WTC11 (cell line): ENCODE data around the gene ATG7. TPM values are rescaled to one million over a fixed set of nuclear protein-coding genes. Genes with fewer than 3 reads are reported as not detected.

Experiments
- ATAC-seq: fragments of 200-7000 bp; cut with Tn5 transposase; 2 replicates; pipeline ENCODE4 v1.10.0; 2021; ENCODE audit warnings: mild to moderate bottlenecking, moderate library complexity
- CTCF ChIA-PET: fragments of 300-600 bp; sonication (Branson Sonifier 250); formaldehyde crosslinking; loops from one replicate; lab custom pipeline; 2021; ENCODE audit warnings: antibody characterized with exemption; lab: Charles Lee
- POLR2A ChIA-PET: fragments of 350-600 bp; sonication (Branson Sonifier 250); formaldehyde crosslinking; loops from one replicate; lab custom pipeline; 2021; ENCODE audit warnings: antibody characterized with exemption; lab: Charles Lee
- DNase-seq: peaks from one replicate; pipeline ENCODE4 v3.0.0; 2021; ENCODE audit warnings: low spot score
- H3K27ac Mint-ChIP-seq: 2 replicates; pipeline ENCODE4 v1.8.0; 2021; ENCODE audit warnings: mixed read lengths
- H3K27me3 Mint-ChIP-seq: 2 replicates; pipeline ENCODE4 v1.8.0; 2021; ENCODE audit warnings: low read depth, mild to moderate bottlenecking, moderate library complexity, mixed read lengths
- H3K36me3 Mint-ChIP-seq: 2 replicates; pipeline ENCODE4 v1.8.0; 2021; ENCODE audit warnings: mixed read lengths
- H3K4me1 Mint-ChIP-seq: 2 replicates; pipeline ENCODE4 v1.8.0; 2022; ENCODE audit warnings: mixed read lengths
- H3K4me3 Mint-ChIP-seq: 2 replicates; pipeline ENCODE4 v1.8.0; 2021; ENCODE audit warnings: mild to moderate bottlenecking, moderate library complexity, mixed read lengths
- H3K9me3 Mint-ChIP-seq: 2 replicates; pipeline ENCODE4 v1.8.0; 2021; ENCODE audit warnings: mixed read lengths
- CREB1 ChIP-seq: sonication (generic); formaldehyde crosslinking; IDR thresholded peaks from 2 replicates; pipeline ENCODE4 v1.8.0; 2023; ENCODE audit warnings: mild to moderate bottlenecking, missing genetic modification reagents
- IRF2 ChIP-seq: sonication (generic); formaldehyde crosslinking; IDR thresholded peaks from 2 replicates; pipeline ENCODE4 v1.8.0; 2022; ENCODE audit warnings: low read depth, missing genetic modification reagents, borderline replicate concordance
- MYBL2 ChIP-seq: sonication (generic); formaldehyde crosslinking; IDR thresholded peaks from 2 replicates; pipeline ENCODE4 v1.8.1; 2023; ENCODE audit warnings: mild to moderate bottlenecking, moderate library complexity, missing genetic modification reagents
- NR1H2 ChIP-seq: sonication (generic); formaldehyde crosslinking; IDR thresholded peaks from 2 replicates; pipeline ENCODE4 v1.9.0; 2021; ENCODE audit warnings: mild to moderate bottlenecking, moderate library complexity, missing genetic modification reagents
- NR2C2 ChIP-seq: sonication (generic); formaldehyde crosslinking; IDR thresholded peaks from 2 replicates; pipeline ENCODE4 v1.8.0; 2022; ENCODE audit warnings: mild to moderate bottlenecking, missing genetic modification reagents
- RORB ChIP-seq: fragments of 250-450 bp; sonication (Bioruptor Pico); IDR thresholded peaks from 2 replicates; pipeline ENCODE4 v1.9.0; 2021; ENCODE audit warnings: mild to moderate bottlenecking
- SOX15 ChIP-seq: fragments of 250-450 bp; sonication (Bioruptor Pico); IDR thresholded peaks from 2 replicates; pipeline ENCODE4 v1.9.0; 2021; ENCODE audit warnings: mild to moderate bottlenecking
- ZNF263 ChIP-seq: sonication (generic); formaldehyde crosslinking; IDR thresholded peaks from 2 replicates; pipeline ENCODE4 v1.8.1; 2022; ENCODE audit warnings: low read depth, mild to moderate bottlenecking, moderate library complexity, missing genetic modification reagents
- total RNA-seq: library from RNA; stranded (reverse); gene quantifications from 3 replicates; pipeline ENCODE4 v1.2.3, GENCODE V29; 2021
- TF ChIP-seq, protein P1 (sequence below): fragments of 250-450 bp; sonication (Bioruptor Pico); IDR thresholded peaks from 2 replicates; pipeline ENCODE4 v2.1.2; 2022; ENCODE audit warnings: mild to moderate bottlenecking, moderate library complexity
- TF ChIP-seq, protein P2 (sequence below): sonication (generic); formaldehyde crosslinking; conservative IDR thresholded peaks from 2 replicates; pipeline ENCODE4 v1.8.1; 2023; ENCODE audit warnings: mild to moderate bottlenecking, low read depth, missing genetic modification reagents, moderate library complexity
- TF ChIP-seq, protein P3 (sequence below): sonication (generic); formaldehyde crosslinking; IDR thresholded peaks from 2 replicates; pipeline ENCODE4 v1.8.1; 2023; ENCODE audit warnings: mild to moderate bottlenecking, missing genetic modification reagents, moderate library complexity
- TF ChIP-seq, protein P4 (sequence below): sonication (generic); formaldehyde crosslinking; IDR thresholded peaks from 2 replicates; pipeline ENCODE4 v1.8.1; 2022; ENCODE audit warnings: low read depth, missing genetic modification reagents, borderline replicate concordance
- TF ChIP-seq, protein P5 (sequence below): sonication (generic); formaldehyde crosslinking; IDR thresholded peaks from 2 replicates; pipeline ENCODE4 v1.8.0; 2022; ENCODE audit warnings: mild to moderate bottlenecking, missing genetic modification reagents
- TF ChIP-seq, protein P6 (sequence below): fragments of 250-450 bp; sonication (Bioruptor Pico); IDR thresholded peaks from 2 replicates; pipeline ENCODE4 v1.9.0; 2021; ENCODE audit warnings: mild to moderate bottlenecking
- TF ChIP-seq, protein P7 (sequence below): sonication (generic); formaldehyde crosslinking; IDR thresholded peaks from 2 replicates; pipeline ENCODE4 v1.8.1; 2022; ENCODE audit warnings: low read depth, mild to moderate bottlenecking, moderate library complexity, missing genetic modification reagents, borderline replicate concordance

ATG7 gene
- total RNA-seq, 1 experiment from 2014 or later = 17.5 TPM

DNA sequence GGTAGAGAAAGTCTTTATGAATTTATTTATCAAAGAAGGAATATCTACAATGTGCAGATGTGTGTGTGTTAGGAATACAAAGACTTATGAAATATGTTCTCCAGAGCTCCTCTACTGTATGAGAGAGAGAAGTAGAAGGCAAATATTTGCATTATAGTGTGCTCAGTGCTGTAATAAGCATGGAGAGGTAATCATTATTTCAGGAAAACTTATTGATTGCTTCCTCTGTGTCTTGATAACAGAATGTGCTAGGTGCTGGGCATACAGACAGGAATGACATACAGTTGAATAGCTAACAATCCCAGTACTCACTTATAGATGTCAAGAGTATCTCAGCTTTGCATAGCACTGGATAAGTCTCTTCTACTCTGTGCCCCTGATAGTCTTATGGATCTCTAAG is 30.2 kb downstream of the ATG7 start (continued):
- TF ChIP-seq, protein P1, sequence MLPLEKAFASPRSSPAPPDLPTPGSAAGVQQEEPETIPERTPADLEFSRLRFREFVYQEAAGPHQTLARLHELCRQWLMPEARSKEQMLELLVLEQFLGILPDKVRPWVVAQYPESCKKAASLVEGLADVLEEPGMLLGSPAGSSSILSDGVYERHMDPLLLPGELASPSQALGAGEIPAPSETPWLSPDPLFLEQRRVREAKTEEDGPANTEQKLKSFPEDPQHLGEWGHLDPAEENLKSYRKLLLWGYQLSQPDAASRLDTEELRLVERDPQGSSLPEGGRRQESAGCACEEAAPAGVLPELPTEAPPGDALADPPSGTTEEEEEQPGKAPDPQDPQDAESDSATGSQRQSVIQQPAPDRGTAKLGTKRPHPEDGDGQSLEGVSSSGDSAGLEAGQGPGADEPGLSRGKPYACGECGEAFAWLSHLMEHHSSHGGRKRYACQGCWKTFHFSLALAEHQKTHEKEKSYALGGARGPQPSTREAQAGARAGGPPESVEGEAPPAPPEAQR (CRISPR knock-in tag) = no peak
- no peak for TF ChIP-seq MYBL2 (CRISPR knock-in tag)
- no peak for TF ChIP-seq ZNF263 (CRISPR knock-in tag)
- TF ChIP-seq, protein P2, sequence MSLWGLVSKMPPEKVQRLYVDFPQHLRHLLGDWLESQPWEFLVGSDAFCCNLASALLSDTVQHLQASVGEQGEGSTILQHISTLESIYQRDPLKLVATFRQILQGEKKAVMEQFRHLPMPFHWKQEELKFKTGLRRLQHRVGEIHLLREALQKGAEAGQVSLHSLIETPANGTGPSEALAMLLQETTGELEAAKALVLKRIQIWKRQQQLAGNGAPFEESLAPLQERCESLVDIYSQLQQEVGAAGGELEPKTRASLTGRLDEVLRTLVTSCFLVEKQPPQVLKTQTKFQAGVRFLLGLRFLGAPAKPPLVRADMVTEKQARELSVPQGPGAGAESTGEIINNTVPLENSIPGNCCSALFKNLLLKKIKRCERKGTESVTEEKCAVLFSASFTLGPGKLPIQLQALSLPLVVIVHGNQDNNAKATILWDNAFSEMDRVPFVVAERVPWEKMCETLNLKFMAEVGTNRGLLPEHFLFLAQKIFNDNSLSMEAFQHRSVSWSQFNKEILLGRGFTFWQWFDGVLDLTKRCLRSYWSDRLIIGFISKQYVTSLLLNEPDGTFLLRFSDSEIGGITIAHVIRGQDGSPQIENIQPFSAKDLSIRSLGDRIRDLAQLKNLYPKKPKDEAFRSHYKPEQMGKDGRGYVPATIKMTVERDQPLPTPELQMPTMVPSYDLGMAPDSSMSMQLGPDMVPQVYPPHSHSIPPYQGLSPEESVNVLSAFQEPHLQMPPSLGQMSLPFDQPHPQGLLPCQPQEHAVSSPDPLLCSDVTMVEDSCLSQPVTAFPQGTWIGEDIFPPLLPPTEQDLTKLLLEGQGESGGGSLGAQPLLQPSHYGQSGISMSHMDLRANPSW (CRISPR knock-in tag) = no peak
- TF ChIP-seq NR2C2 (CRISPR knock-in tag) = no peak
- TF ChIP-seq, protein P3, sequence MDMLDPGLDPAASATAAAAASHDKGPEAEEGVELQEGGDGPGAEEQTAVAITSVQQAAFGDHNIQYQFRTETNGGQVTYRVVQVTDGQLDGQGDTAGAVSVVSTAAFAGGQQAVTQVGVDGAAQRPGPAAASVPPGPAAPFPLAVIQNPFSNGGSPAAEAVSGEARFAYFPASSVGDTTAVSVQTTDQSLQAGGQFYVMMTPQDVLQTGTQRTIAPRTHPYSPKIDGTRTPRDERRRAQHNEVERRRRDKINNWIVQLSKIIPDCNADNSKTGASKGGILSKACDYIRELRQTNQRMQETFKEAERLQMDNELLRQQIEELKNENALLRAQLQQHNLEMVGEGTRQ (CRISPR knock-in tag) = no peak
- no peak for TF ChIP-seq IRF2 (CRISPR knock-in tag)
- no peak for TF ChIP-seq CREB1 (CRISPR knock-in tag)

DNA sequence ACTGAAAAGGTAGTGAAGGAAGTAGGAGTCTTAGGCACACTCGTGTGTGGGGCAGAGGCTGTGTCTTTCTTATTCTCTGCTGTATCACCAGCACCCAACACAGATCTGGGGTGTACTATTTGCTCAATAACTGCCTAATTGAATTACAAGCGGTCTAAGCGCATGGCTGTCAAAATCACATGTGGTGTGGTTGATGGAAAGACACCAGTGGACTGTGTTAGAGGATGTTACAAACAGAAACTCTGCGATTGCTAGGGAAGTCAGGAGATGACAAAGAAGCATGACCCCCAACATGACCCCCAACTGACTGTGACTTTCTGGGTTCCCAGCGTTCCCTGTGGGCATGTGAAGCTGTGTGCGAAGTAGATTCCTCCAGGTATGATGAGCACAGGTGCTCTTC is 32.0 kb downstream of the ATG7 start:
- Mint-ChIP-seq H3K9me3 (no peaks in the 10 kb centered on the region), H3K36me3 (peaks cover 23% of the 10 kb centered on the region), H3K27me3 (no peaks in the 10 kb centered on the region), H3K27ac (no peak overlapping the region), H3K4me3 (no peak overlapping the region), H3K4me1 (peaks cover 5% of the 10 kb centered on the region)
- ChIA-PET CTCF (interaction anchor here (0.7 kb wide), 1 partner anchor 40 kb away, joined by 4 read pairs; no protein-coding TSS in a partner anchor), POLR2A (no interaction called here)
- ATAC-seq (no peak), DNase-seq (no peak)
- TF ChIP-seq, protein P4, sequence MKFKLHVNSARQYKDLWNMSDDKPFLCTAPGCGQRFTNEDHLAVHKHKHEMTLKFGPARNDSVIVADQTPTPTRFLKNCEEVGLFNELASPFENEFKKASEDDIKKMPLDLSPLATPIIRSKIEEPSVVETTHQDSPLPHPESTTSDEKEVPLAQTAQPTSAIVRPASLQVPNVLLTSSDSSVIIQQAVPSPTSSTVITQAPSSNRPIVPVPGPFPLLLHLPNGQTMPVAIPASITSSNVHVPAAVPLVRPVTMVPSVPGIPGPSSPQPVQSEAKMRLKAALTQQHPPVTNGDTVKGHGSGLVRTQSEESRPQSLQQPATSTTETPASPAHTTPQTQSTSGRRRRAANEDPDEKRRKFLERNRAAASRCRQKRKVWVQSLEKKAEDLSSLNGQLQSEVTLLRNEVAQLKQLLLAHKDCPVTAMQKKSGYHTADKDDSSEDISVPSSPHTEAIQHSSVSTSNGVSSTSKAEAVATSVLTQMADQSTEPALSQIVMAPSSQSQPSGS (CRISPR knock-in tag) = no peak
- TF ChIP-seq, protein P1 (CRISPR knock-in tag) = no peak
- TF ChIP-seq, protein P2 (CRISPR knock-in tag) = no peak
- TF ChIP-seq, protein P3 (CRISPR knock-in tag) = no peak
- no peak for TF ChIP-seq NR1H2
- TF ChIP-seq, protein P5, sequence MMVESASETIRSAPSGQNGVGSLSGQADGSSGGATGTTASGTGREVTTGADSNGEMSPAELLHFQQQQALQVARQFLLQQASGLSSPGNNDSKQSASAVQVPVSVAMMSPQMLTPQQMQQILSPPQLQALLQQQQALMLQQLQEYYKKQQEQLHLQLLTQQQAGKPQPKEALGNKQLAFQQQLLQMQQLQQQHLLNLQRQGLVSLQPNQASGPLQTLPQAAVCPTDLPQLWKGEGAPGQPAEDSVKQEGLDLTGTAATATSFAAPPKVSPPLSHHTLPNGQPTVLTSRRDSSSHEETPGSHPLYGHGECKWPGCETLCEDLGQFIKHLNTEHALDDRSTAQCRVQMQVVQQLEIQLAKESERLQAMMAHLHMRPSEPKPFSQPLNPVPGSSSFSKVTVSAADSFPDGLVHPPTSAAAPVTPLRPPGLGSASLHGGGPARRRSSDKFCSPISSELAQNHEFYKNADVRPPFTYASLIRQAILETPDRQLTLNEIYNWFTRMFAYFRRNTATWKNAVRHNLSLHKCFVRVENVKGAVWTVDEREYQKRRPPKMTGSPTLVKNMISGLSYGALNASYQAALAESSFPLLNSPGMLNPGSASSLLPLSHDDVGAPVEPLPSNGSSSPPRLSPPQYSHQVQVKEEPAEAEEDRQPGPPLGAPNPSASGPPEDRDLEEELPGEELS (CRISPR knock-in tag) = no peak
- TF ChIP-seq SOX15 (CRISPR knock-in tag) = no peak
- no peak for TF ChIP-seq RORB (CRISPR knock-in tag)
- TF ChIP-seq, protein P6, sequence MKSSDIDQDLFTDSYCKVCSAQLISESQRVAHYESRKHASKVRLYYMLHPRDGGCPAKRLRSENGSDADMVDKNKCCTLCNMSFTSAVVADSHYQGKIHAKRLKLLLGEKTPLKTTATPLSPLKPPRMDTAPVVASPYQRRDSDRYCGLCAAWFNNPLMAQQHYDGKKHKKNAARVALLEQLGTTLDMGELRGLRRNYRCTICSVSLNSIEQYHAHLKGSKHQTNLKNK = no peak
- TF ChIP-seq, protein P7, sequence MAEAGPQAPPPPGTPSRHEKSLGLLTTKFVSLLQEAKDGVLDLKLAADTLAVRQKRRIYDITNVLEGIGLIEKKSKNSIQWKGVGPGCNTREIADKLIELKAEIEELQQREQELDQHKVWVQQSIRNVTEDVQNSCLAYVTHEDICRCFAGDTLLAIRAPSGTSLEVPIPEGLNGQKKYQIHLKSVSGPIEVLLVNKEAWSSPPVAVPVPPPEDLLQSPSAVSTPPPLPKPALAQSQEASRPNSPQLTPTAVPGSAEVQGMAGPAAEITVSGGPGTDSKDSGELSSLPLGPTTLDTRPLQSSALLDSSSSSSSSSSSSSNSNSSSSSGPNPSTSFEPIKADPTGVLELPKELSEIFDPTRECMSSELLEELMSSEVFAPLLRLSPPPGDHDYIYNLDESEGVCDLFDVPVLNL (CRISPR knock-in tag) = no peak
- no peak for TF ChIP-seq CREB1 (CRISPR knock-in tag)
